ENCODE results near the gene DLG4. TPM values are rescaled to one million over a fixed set of nuclear protein-coding genes. Genes with fewer than 3 reads are reported as not detected.

Gene DLG4
- total RNA-seq, 2 experiments from 2014 or later: 10.1 to 11.7 TPM

- Mint-ChIP-seq H3K36me3 (ENCODE audit: low read depth) (peaks cover 32% of the 10 kb centered on the region), H3K27me3 (ENCODE audit: low read depth) (no peaks in the 10 kb centered on the region), H3K4me1 (ENCODE audit: low read depth) (peaks cover 63% of the 10 kb centered on the region), H3K27ac (peak overlapping the region; percentile 95), H3K4me3 (peak overlapping the region; percentile 96), H3K9me3 (ENCODE audit: insufficient read depth) (no peaks in the 10 kb centered on the region)
- ChIA-PET POLR2A (interaction anchor here (0.6 to 5.4 kb wide), 9 partner anchors 10 to 42 kb away, joined by 3 to 35 read pairs (median 3); partner anchors contain the start of genes CTDNEP1, ELP5, GABARAP and PHF23), CTCF (interaction anchor here (1.2 to 4.5 kb wide), 6 partner anchors 15 to 173 kb away, joined by 3 to 37 read pairs (median 6); partner anchors contain the start of gene DVL2)
- no peak for DNase-seq
- ATAC-seq: no peak
These were observed 316 bp downstream of the DLG4 start for GRCh38 chr17:7219229-7219811.

GRCh38 chr17:7218758-7219157 is 878 bp downstream of the DLG4 start:
- Mint-ChIP-seq H3K4me1 (ENCODE audit: low read depth) (peaks cover 69% of the 10 kb centered on the region), H3K4me3 (peak overlapping the region; percentile 96)
- CTCF ChIA-PET: interaction anchor here (0.7 to 4.2 kb wide), 3 partner anchors 15 to 78 kb away, joined by 3 to 36 read pairs (median 4); partner anchors contain the start of gene DVL2

GRCh38 chr17:7218166-7218565 is 1.5 kb downstream of the DLG4 start:
- H3K27ac Mint-ChIP-seq: peak overlapping the region; percentile 66
- peak overlapping the region; percentile 68 for H3K4me3 Mint-ChIP-seq
- H3K4me1 Mint-ChIP-seq (ENCODE audit: low read depth): peaks cover 74% of the 10 kb centered on the region
- ChIA-PET CTCF (interaction anchor here (0.7 to 1.3 kb wide), 2 partner anchors 78 to 172 kb away, joined by 3 to 4 read pairs; no protein-coding TSS in a partner anchor), POLR2A (interaction anchor here (0.9 to 1.7 kb wide), 3 partner anchors 17 to 24 kb away, joined by 3 to 7 read pairs (median 3); partner anchors contain the start of genes GABARAP and PHF23)
- no peaks in the 10 kb centered on the region for H3K9me3 Mint-ChIP-seq (ENCODE audit: insufficient read depth)
- ATAC-seq (no peak), DNase-seq (no peak)
- peaks cover 21% of the 10 kb centered on the region for H3K36me3 Mint-ChIP-seq (ENCODE audit: low read depth)
- H3K27me3 Mint-ChIP-seq (ENCODE audit: low read depth): no peaks in the 10 kb centered on the region

More at GRCh38 chr17:7218758-7219157, 878 bp downstream of the DLG4 start:
- H3K9me3 Mint-ChIP-seq (ENCODE audit: insufficient read depth): no peaks in the 10 kb centered on the region
- H3K27me3 Mint-ChIP-seq (ENCODE audit: low read depth): no peaks in the 10 kb centered on the region
- H3K27ac Mint-ChIP-seq: peak overlapping the region; percentile 73
- H3K36me3 Mint-ChIP-seq (ENCODE audit: low read depth): peaks cover 26% of the 10 kb centered on the region
- POLR2A ChIA-PET: interaction anchor here (0.8 to 1.7 kb wide), 5 partner anchors 14 to 25 kb away, joined by 3 to 7 read pairs (median 3); partner anchors contain the start of genes GABARAP and PHF23
- ATAC-seq (no peak), DNase-seq (no peak)

GRCh38 chr17:7217113-7217987 is 2.3 kb downstream of the DLG4 start:
- no peak for DNase-seq
- Mint-ChIP-seq H3K4me3 (peak overlapping the region; percentile 68), H3K4me1 (ENCODE audit: low read depth) (peaks cover 75% of the 10 kb centered on the region), H3K9me3 (ENCODE audit: insufficient read depth) (no peaks in the 10 kb centered on the region), H3K36me3 (ENCODE audit: low read depth) (peaks cover 19% of the 10 kb centered on the region), H3K27me3 (ENCODE audit: low read depth) (no peaks in the 10 kb centered on the region), H3K27ac (peak overlapping the region; percentile 66)
- ChIA-PET CTCF (interaction anchor here (1.3 kb wide), 1 partner anchor 171 kb away, joined by 3 read pairs; no protein-coding TSS in a partner anchor), POLR2A (interaction anchor here (1.7 kb wide), 1 partner anchor 21 kb away, joined by 7 read pairs; the partner anchor contains the start of gene PHF23)
- no peak for ATAC-seq

GRCh38 chr17:7216242-7217112 is 3.2 kb downstream of the DLG4 start:
- peaks cover 74% of the 10 kb centered on the region for H3K4me1 Mint-ChIP-seq (ENCODE audit: low read depth)
- no peak for ATAC-seq
- peak overlapping the region; percentile 54 for H3K4me3 Mint-ChIP-seq
- peaks cover 13% of the 10 kb centered on the region for H3K36me3 Mint-ChIP-seq (ENCODE audit: low read depth)
- no peak overlapping the region for H3K27ac Mint-ChIP-seq
- H3K27me3 Mint-ChIP-seq (ENCODE audit: low read depth): peaks cover 3% of the 10 kb centered on the region
- no peaks in the 10 kb centered on the region for H3K9me3 Mint-ChIP-seq (ENCODE audit: insufficient read depth)
- ChIA-PET POLR2A (no interaction called here), CTCF (no interaction called here)
- DNase-seq: no peak

- peaks cover 6% of the 10 kb centered on the region for H3K27me3 Mint-ChIP-seq (ENCODE audit: low read depth)
- H3K4me3 Mint-ChIP-seq: peak overlapping the region; percentile 35
- ChIA-PET CTCF (interaction anchor here (2.0 kb wide), 1 partner anchor 170 kb away, joined by 9 read pairs; no protein-coding TSS in a partner anchor), POLR2A (no interaction called here)
- no peaks in the 10 kb centered on the region for H3K9me3 Mint-ChIP-seq (ENCODE audit: insufficient read depth)
- H3K27ac Mint-ChIP-seq: peak overlapping the region; percentile 25
- peaks cover 67% of the 10 kb centered on the region for H3K4me1 Mint-ChIP-seq (ENCODE audit: low read depth)
- H3K36me3 Mint-ChIP-seq (ENCODE audit: low read depth): peaks cover 5% of the 10 kb centered on the region
- no peak for ATAC-seq
- DNase-seq: no peak
These were observed 3.9 kb downstream of the DLG4 start for GRCh38 chr17:7215652-7216180.

- CTCF ChIA-PET: interaction anchor here (1.3 to 2.0 kb wide), 4 partner anchors 23 to 169 kb away, joined by 4 to 9 read pairs (median 6); partner anchors contain the start of gene GABARAP
- Mint-ChIP-seq H3K27ac (peak overlapping the region; percentile 90), H3K4me3 (peak overlapping the region; percentile 85), H3K27me3 (ENCODE audit: low read depth) (peaks cover 8% of the 10 kb centered on the region), H3K4me1 (ENCODE audit: low read depth) (peaks cover 62% of the 10 kb centered on the region), H3K9me3 (ENCODE audit: insufficient read depth) (no peaks in the 10 kb centered on the region), H3K36me3 (ENCODE audit: low read depth) (no peaks in the 10 kb centered on the region)
- ATAC-seq: no peak
- POLR2A ChIA-PET: interaction anchor here (1.0 kb wide), 1 partner anchor 180 kb away, joined by 3 read pairs; no protein-coding TSS in a partner anchor
- no peak for DNase-seq
These were observed 4.4 kb downstream of the DLG4 start for GRCh38 chr17:7215136-7215638.

GRCh38 chr17:7214300-7215135 is 5.1 kb downstream of the DLG4 start:
- peaks cover 59% of the 10 kb centered on the region for H3K4me1 Mint-ChIP-seq (ENCODE audit: low read depth)
- POLR2A ChIA-PET: interaction anchor here (0.6 to 1.0 kb wide), 3 partner anchors 96 to 180 kb away, joined by 3 to 6 read pairs (median 3); no protein-coding TSS in a partner anchor

GRCh38 chr17:7213895-7214299 is 5.7 kb downstream of the DLG4 start:
- Mint-ChIP-seq H3K4me1 (ENCODE audit: low read depth) (peaks cover 53% of the 10 kb centered on the region), H3K27ac (peak overlapping the region; percentile 90), H3K27me3 (ENCODE audit: low read depth) (peaks cover 10% of the 10 kb centered on the region), H3K36me3 (ENCODE audit: low read depth) (no peaks in the 10 kb centered on the region), H3K4me3 (peak overlapping the region; percentile 85), H3K9me3 (ENCODE audit: insufficient read depth) (no peaks in the 10 kb centered on the region)
- ATAC-seq: peak; percentile 6
- no peak for DNase-seq
- ChIA-PET POLR2A (interaction anchor here (0.6 to 1.0 kb wide), 3 partner anchors 26 to 135 kb away, joined by 3 to 6 read pairs (median 3); no protein-coding TSS in a partner anchor), CTCF (interaction anchor here (0.7 to 2.0 kb wide), 7 partner anchors 25 to 168 kb away, joined by 3 to 9 read pairs (median 4); partner anchors contain the start of genes GABARAP and PHF23)

More at GRCh38 chr17:7214300-7215135, 5.1 kb downstream of the DLG4 start:
- CTCF ChIA-PET: interaction anchor here (1.1 to 2.0 kb wide), 5 partner anchors 24 to 169 kb away, joined by 3 to 9 read pairs (median 5); partner anchors contain the start of genes GABARAP and PHF23
- peak; percentile 99 for DNase-seq
- Mint-ChIP-seq H3K27me3 (ENCODE audit: low read depth) (peaks cover 10% of the 10 kb centered on the region), H3K36me3 (ENCODE audit: low read depth) (no peaks in the 10 kb centered on the region), H3K9me3 (ENCODE audit: insufficient read depth) (no peaks in the 10 kb centered on the region), H3K27ac (peak overlapping the region; percentile 90), H3K4me3 (peak overlapping the region; percentile 85)
- peak; percentile 87 for ATAC-seq
